GM21423 (cell line): ENCODE data around the gene IGDCC3.

Experiments used
- ATAC-seq: cut with Tn5 transposase; IDR thresholded peaks from one replicate; pipeline ENCODE4 v1.9.1; 2021; ENCODE audit warnings: mild to moderate bottlenecking, moderate library complexity; ENCODE audit not compliant: unreplicated experiment

Gene IGDCC3

DNA sequence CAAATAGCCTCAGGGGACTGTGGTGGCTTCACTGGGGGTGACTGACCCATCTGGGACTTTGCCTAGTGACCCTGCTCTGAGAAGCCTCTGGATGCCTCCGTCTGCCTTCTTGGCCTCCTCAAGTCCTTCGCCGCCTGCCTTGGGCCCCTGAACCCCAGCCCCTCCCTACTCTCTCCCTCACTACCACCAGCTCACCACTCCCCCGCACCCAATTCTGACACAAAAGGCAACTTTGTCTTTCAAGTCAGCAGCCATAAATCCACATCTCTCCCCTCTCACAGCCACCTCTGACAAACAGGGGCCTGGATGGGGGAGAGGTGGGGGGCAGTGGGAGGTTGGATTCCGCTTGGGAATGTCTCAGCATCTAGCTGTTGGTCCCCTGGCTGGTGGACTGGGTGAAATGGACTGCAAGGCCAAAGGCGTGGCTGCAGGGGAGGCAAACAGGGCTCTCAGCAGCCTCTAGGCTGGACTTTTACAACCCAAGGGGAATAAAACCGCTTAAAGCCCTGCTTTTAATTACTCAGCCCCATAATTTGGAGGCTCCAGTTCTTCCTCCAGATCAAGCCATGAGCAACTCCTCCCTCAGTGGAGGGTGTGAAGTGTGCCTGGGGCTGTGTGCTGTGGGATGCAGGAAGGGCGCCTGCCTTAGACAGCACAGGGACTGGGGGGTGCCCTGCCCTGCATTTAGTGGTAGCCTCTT lies 33.4 kb downstream of the IGDCC3 start:
- no peak for ATAC-seq

DNA sequence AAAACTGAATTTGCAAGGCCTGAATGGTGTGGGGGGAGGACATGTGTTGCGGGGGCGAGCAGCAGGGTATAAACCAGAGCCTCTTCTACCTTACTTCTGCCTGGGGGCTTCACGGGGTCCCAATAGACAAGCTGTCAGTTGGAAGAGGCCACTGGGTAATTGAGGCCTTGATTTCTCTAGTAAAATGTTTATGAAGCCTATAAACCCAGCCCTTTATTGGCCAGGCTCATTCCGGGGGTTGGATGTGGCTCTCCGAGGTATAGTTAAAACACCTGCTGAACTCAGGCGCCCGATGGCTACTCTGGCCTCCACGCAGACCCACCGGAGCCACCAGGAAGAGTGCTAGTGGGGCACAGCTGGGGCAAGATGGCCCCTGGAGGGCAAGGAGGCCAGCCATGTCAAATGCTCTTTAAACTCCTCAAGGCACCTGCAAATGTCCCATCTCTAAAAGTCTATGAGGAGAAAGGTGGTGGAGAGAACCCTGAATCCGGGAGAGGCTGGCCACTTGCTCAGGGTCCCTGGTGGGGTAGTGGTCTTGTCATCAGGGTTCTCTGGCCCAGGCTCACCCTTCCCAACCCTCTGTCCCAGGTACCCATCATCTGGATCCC lies 34.3 kb downstream of the IGDCC3 start:
- no peak for ATAC-seq

- ATAC-seq, result no peak
Measured at GRCh38 chr15:65342493-65342892, 35.3 kb downstream of the IGDCC3 start.

- ATAC-seq, result no peak
Measured at GRCh38 chr15:65339920-65340319, 37.9 kb downstream of the IGDCC3 start.

DNA sequence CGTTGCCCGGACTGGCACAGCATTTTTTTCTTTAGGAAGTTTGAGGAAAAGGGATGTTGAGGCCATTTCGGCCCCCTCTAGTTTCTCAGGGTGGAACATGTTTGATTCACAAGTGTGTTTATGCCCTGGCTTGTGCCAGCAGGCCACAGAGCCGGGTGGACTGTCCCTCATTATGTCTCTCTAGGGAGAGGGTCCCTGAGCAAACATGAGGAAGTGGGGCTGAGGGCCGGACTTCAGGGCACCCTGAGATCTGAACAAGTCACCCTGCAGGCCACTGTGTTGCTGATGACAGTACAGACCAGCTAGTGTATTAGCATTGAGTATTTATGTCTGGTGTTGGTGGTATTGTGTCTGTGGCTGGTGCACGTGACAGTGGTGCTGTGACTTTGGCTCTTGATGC lies 38.4 kb downstream of the IGDCC3 start:
- no peak for ATAC-seq

DNA sequence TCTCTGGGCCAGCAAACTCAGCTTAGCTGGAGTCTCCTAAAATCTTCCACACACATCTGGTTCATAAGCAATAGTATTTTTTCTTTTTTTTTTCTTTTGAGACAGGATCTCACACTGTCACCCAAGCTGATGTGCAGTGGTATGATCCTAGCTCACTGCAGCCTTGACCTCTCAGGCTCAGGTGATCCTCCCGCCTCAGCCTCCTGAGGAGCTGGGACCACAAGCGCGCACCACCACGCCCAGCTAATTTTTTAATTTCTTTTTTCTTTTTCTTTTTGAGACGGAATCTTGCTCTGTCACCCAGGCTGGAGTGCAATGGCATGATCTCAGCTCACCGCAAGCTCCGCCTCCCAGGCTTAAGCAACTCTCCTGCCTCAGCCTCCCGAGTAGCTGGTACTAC lies 39.0 kb downstream of the IGDCC3 start:
- no peak for ATAC-seq

DNA sequence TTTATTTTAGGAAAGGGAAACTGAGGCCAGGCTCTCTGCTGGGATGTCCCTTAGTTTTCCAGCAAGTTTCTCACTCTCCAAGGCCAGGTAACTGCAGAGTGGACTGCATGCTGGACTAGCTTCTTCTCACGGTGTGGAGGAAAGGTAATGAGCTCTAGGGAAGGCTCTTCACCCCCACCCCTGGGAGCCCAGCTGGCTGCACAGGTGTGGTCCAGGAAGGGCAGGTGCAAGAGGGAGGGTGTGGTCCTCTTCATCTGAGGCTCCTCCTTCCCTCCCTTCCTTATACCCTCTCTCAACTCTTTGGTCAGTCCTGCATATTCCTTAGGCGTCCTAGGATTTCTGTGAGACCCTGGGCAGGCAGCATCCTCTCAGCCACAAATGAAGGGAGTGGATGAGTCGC lies 39.4 kb downstream of the IGDCC3 start:
- ATAC-seq, result no peak

- ATAC-seq, result no peak
Measured at GRCh38 chr15:65337436-65338070, 40.2 kb downstream of the IGDCC3 start.

DNA sequence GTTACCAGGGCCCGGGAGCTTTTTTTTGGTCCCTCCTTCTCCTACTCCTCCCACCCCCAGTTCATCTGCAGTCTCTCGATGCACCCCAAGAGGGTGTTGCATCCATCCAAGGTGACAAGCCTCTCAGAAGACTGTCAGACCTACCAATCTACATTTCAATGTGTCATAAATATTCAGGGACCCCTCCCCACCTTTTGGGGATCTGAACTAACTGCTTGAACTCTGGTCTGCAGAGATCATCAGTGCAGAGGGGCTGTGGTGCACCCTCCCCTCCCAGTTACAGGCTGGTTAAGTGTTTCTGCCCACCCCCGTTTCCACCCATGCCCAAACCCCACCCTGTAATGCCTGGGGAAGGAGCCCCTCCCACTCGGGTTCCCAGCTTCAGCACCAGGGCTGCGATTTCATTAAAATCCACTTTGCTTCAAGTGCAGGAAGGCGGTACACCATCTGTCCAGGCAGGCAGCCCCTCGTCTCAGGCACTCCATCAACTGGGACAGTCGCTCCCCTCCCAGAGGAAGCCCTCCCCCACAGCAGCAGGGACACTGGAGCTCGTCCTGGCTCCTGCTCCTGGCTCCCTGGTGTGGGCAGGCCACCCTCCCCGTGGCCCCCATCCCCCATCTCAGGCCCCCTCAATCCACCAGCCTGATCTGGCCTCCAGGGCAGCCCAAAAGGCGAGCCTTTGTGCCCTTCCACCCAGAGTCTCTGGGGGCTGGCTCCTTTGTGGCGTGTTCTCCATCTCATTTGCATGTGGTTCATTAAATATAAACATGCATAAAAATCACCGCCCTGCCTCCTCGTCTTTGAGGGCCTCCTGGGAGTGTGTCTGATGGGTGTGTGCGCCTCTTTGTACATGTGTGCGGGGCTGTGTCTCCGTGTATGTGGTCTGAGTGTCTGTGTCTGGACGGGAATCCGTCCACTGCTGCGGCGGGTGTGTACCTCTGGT lies 41.0 kb downstream of the IGDCC3 start:
- no peak for ATAC-seq

GRCh38 chr15:65335278-65336055 lies 42.3 kb downstream of the IGDCC3 start:
- ATAC-seq, result no peak

GRCh38 chr15:65334586-65335231 lies 43.1 kb downstream of the IGDCC3 start:
- ATAC-seq, result no peak

GRCh38 chr15:65333856-65334255 lies 43.9 kb downstream of the IGDCC3 start:
- ATAC-seq, result no peak

GRCh38 chr15:65333148-65333820 lies 44.5 kb downstream of the IGDCC3 start:
- ATAC-seq, result no peak

GRCh38 chr15:65332391-65333147 lies 45.2 kb downstream of the IGDCC3 start:
- no peak for ATAC-seq

DNA sequence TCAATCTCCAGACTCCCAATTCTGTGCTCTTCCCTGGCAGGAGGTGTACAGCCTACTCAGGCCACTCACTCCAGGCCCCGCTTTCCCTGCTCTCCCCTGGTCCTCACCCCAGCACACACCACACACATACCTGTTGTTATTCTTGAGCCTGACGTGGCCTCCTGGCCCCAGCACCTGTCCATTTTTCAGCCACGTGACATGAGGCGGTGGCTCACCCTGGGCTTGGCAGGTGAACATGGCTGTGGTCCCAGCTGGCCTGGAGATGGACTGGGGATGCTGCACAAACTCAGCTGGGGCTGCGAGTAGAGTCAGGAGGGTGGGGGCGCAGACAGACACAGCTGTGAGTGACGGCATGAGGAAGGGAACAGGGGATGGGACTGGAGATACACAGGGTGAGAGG lies 46.0 kb downstream of the IGDCC3 start:
- no peak for ATAC-seq

GRCh38 chr15:65330934-65331645 lies 46.7 kb downstream of the IGDCC3 start:
- ATAC-seq, result no peak

GRCh38 chr15:65329984-65330735 lies 47.6 kb downstream of the IGDCC3 start:
- ATAC-seq, result no peak
